Naive thymus-derived CD4-positive, alpha-beta T cell (primary cell): Measurements from ENCODE around the gene CCDC57. TPM values are rescaled to one million over a fixed set of nuclear protein-coding genes. Genes with fewer than 3 reads are reported as not detected.
A peak's percentile ranks its signal among the peaks of the same experiment; 100 is the strongest.

Experiments
- ATAC-seq: fragments of 150-1000 bp; cut with Tn5 transposase; 2 replicates; pipeline ENCODE4 v1.10.0; 2021; ENCODE audit warnings: mild to moderate bottlenecking, moderate library complexity
- CTCF ChIA-PET: fragments of 350-600 bp; sonication (Branson Sonifier 250); formaldehyde crosslinking; loops from one replicate; lab custom pipeline; 2021; ENCODE audit warnings: antibody characterized with exemption; lab: Charles Lee
- POLR2A ChIA-PET: fragments of 350-600 bp; sonication (Branson Sonifier 250); formaldehyde crosslinking; loops from one replicate; lab custom pipeline; 2021; ENCODE audit warnings: antibody characterized with exemption, inconsistent platforms; lab: Charles Lee
- DNase-seq, 9 donors: peaks; one replicate each; pipeline versions ENCODE4 v3.0.0 to v3.0.0-alpha.2; 2020 to 2022; ENCODE audit warnings: mixed read lengths in 1 of 9
- H3K27ac ChIP-seq: one replicate; pipeline ENCODE4 v1.7.0; 2013; ENCODE audit warnings: mild to moderate bottlenecking, low read depth, low read length, moderate library complexity
- H3K27me3 ChIP-seq, 2 donors: one replicate each; pipeline ENCODE4 v1.7.0; 2013; ENCODE audit warnings: low read length in 2 of 2, mild to moderate bottlenecking in 2 of 2, moderate library complexity in 2 of 2; ENCODE audit not compliant: control insufficient read depth in 2 of 2, insufficient read depth in 2 of 2
- H3K36me3 ChIP-seq, 3 experiments: 1 replicate in 2 of 3; 2 replicates in 1 of 3; pipeline ENCODE4 v1.7.0; 2013; ENCODE audit warnings: low read length in 3 of 3, mild to moderate bottlenecking in 3 of 3, moderate library complexity in 1 of 3; ENCODE audit not compliant: insufficient read depth in 3 of 3, control insufficient read depth in 2 of 3
- H3K4me1 ChIP-seq, 2 donors: one replicate each; pipeline ENCODE4 v1.7.0; 2013; ENCODE audit warnings: low read length in 2 of 2, mild to moderate bottlenecking in 2 of 2, moderate library complexity in 1 of 2; ENCODE audit not compliant: control insufficient read depth in 2 of 2, insufficient read depth in 2 of 2
- H3K4me3 ChIP-seq: 2 replicates; pipeline ENCODE4 v1.7.0; 2013; ENCODE audit warnings: mild to moderate bottlenecking, low read length
- H3K9me3 ChIP-seq, 3 experiments: 1 replicate in 2 of 3; 2 replicates in 1 of 3; pipeline ENCODE4 v1.7.0; 2013; ENCODE audit warnings: low read length in 3 of 3; ENCODE audit not compliant: control insufficient read depth in 2 of 3
- H3K27ac Mint-ChIP-seq, 9 donors: one replicate each; pipeline ENCODE4 v1.8.0; 2020 to 2022; ENCODE audit warnings: mixed read lengths in 9 of 9, mild to moderate bottlenecking in 8 of 9, moderate library complexity in 5 of 9, inconsistent platforms in 2 of 9
- H3K27me3 Mint-ChIP-seq, 5 donors: one replicate each; pipeline ENCODE4 v1.8.0; 2021 to 2022; ENCODE audit warnings: mixed read lengths in 5 of 5, mild to moderate bottlenecking in 1 of 5
- H3K36me3 Mint-ChIP-seq, 5 donors: one replicate each; pipeline ENCODE4 v1.8.0; 2020 to 2022; ENCODE audit warnings: mixed read lengths in 5 of 5, mild to moderate bottlenecking in 3 of 5, inconsistent platforms in 1 of 5
- H3K4me1 Mint-ChIP-seq, 7 donors: one replicate each; pipeline ENCODE4 v1.8.0; 2020 to 2022; ENCODE audit warnings: mixed read lengths in 7 of 7, mild to moderate bottlenecking in 3 of 7, inconsistent platforms in 1 of 7
- H3K4me3 Mint-ChIP-seq, 10 donors: one replicate each; pipeline ENCODE4 v1.8.0; 2020 to 2022; ENCODE audit warnings: mild to moderate bottlenecking in 10 of 10, mixed read lengths in 10 of 10, moderate library complexity in 6 of 10, inconsistent platforms in 2 of 10
- H3K9me3 Mint-ChIP-seq, 11 donors: one replicate each; pipeline ENCODE4 v1.8.0; 2020 to 2022; ENCODE audit warnings: mixed read lengths in 11 of 11, mild to moderate bottlenecking in 4 of 11, inconsistent platforms in 1 of 11, moderate library complexity in 1 of 11
- intact Hi-C, 2 donors: fragments of 100-400 bp; cut with micrococcal nuclease; formaldehyde crosslinking; loops; one replicate each; pipeline ENCODE4 v1.15.1; 2023
- polyA plus RNA-seq, 2 donors: library from polyadenylated mRNA; unstranded; fragments of 300-500 nt; fragmentation: Illumina TruSeq; gene quantifications; one replicate each; pipeline ENCODE4 v1.2.3, GENCODE V29; 2021
- total RNA-seq, 6 experiments: library from RNA in 5 of 6; stranded (reverse) in 5 of 6; gene quantifications; 1 replicate in 5 of 6; 2 replicates in 1 of 6; pipeline ENCODE4 v1.2.3 and lab custom pipeline; 2021 to 2026

The CCDC57 gene
- total and polyA plus RNA-seq, 7 experiments from 2014 or later: 32.1 to 127 (median 92.1) TPM

GRCh38 chr17:82242977-82243647 is 30.5 kb upstream of the CCDC57 start:
- no peak for ATAC-seq
- H3K9me3 Mint-ChIP-seq: peaks cover 0 to 2% (median 0%) of the 10 kb centered on the region in 11 donors
- intact Hi-C loops: no loop called here
- peak overlapping the region in 1 of 9 donors; percentile 58 for H3K27ac Mint-ChIP-seq
- Histone ChIP-seq H3K36me3 (peaks cover 29 to 65% (median 32%) of the 10 kb centered on the region in 3 experiments), H3K27me3 (no peaks in the 10 kb centered on the region), H3K4me3 (no peak overlapping the region), H3K9me3 (no peaks in the 10 kb centered on the region), H3K27ac (no peak overlapping the region), H3K4me1 (peaks cover 8 to 36% of the 10 kb centered on the region in 2 donors)
- no peaks in the 10 kb centered on the region for H3K27me3 Mint-ChIP-seq
- no peak overlapping the region for H3K4me3 Mint-ChIP-seq
- POLR2A ChIA-PET: interaction anchor here (0.5 to 1.9 kb wide), 4 partner anchors 8 to 55 kb away, joined by 4 to 5 read pairs (median 4); no protein-coding TSS in a partner anchor
- H3K36me3 Mint-ChIP-seq: peaks cover 12 to 23% (median 14%) of the 10 kb centered on the region in 5 donors
- CTCF ChIA-PET: interaction anchor here (1.9 kb wide), 1 partner anchor 37 kb away, joined by 5 read pairs; no protein-coding TSS in a partner anchor
- DNase-seq: no peak
- peaks cover 17 to 68% (median 46%) of the 10 kb centered on the region in 7 donors for H3K4me1 Mint-ChIP-seq

GRCh38 chr17:82242698-82242976 is 30.0 kb upstream of the CCDC57 start:
- H3K4me1 Mint-ChIP-seq: peaks cover 13 to 65% (median 47%) of the 10 kb centered on the region in 7 donors
- peaks cover 9 to 20% (median 11%) of the 10 kb centered on the region in 5 donors for H3K36me3 Mint-ChIP-seq
- POLR2A ChIA-PET: interaction anchor here (0.5 to 1.9 kb wide), 5 partner anchors 8 to 61 kb away, joined by 4 to 5 read pairs (median 4); no protein-coding TSS in a partner anchor
- no peak overlapping the region for H3K4me3 Mint-ChIP-seq
- H3K27me3 Mint-ChIP-seq: no peaks in the 10 kb centered on the region
- H3K27me3 ChIP-seq: no peaks in the 10 kb centered on the region
- no peak overlapping the region for H3K4me3 ChIP-seq
- H3K9me3 Mint-ChIP-seq: peaks cover 0 to 1% (median 0%) of the 10 kb centered on the region in 11 donors
- intact Hi-C loops: no loop called here
- DNase-seq (no peak), ATAC-seq (no peak)
- H3K27ac ChIP-seq: no peak overlapping the region
- peaks cover 25 to 60% (median 29%) of the 10 kb centered on the region in 3 experiments for H3K36me3 ChIP-seq
- H3K4me1 ChIP-seq: peaks cover 10 to 40% of the 10 kb centered on the region in 2 donors
- H3K9me3 ChIP-seq: no peaks in the 10 kb centered on the region
- CTCF ChIA-PET: interaction anchor here (1.9 kb wide), 1 partner anchor 37 kb away, joined by 5 read pairs; no protein-coding TSS in a partner anchor
- H3K27ac Mint-ChIP-seq: peak overlapping the region in 5 of 9 donors; percentile 0 to 75 (median 40)

- no peaks in the 10 kb centered on the region for H3K27me3 Mint-ChIP-seq
- Histone ChIP-seq H3K36me3 (peaks cover 20 to 55% (median 25%) of the 10 kb centered on the region in 3 experiments), H3K27ac (peak overlapping the region; percentile 7), H3K9me3 (no peaks in the 10 kb centered on the region), H3K27me3 (no peaks in the 10 kb centered on the region), H3K4me1 (peaks cover 7 to 35% of the 10 kb centered on the region in 2 donors), H3K4me3 (no peak overlapping the region)
- H3K27ac Mint-ChIP-seq: peak overlapping the region; percentile 31 to 75 (median 63)
- CTCF ChIA-PET: interaction anchor here (1.9 kb wide), 1 partner anchor 36 kb away, joined by 5 read pairs; no protein-coding TSS in a partner anchor
- intact Hi-C loops: no loop called here
- ATAC-seq (peak; percentile 0), DNase-seq (no peak)
- POLR2A ChIA-PET: interaction anchor here (0.5 to 1.9 kb wide), 7 partner anchors 9 to 74 kb away, joined by 3 to 5 read pairs (median 4); no protein-coding TSS in a partner anchor
- H3K9me3 Mint-ChIP-seq: peaks cover 0 to 1% (median 0%) of the 10 kb centered on the region in 11 donors
- peaks cover 9 to 20% (median 11%) of the 10 kb centered on the region in 5 donors for H3K36me3 Mint-ChIP-seq
- peak overlapping the region in 2 of 10 donors; percentile 21 to 81 for H3K4me3 Mint-ChIP-seq
- H3K4me1 Mint-ChIP-seq: peaks cover 13 to 62% (median 47%) of the 10 kb centered on the region in 7 donors
These were observed 29.5 kb upstream of the CCDC57 start for GRCh38 chr17:82241926-82242697.

- Histone ChIP-seq H3K4me3 (no peak overlapping the region), H3K27me3 (no peaks in the 10 kb centered on the region), H3K9me3 (no peaks in the 10 kb centered on the region), H3K4me1 (peaks cover 7 to 38% of the 10 kb centered on the region in 2 donors), H3K27ac (peak overlapping the region; percentile 30), H3K36me3 (peaks cover 15 to 51% (median 21%) of the 10 kb centered on the region in 3 experiments)
- Mint-ChIP-seq H3K27me3 (no peaks in the 10 kb centered on the region), H3K9me3 (peaks cover 0 to 1% (median 0%) of the 10 kb centered on the region in 11 donors), H3K4me3 (peak overlapping the region in 3 of 10 donors; percentile 21 to 81 (median 41)), H3K36me3 (peaks cover 9 to 19% (median 11%) of the 10 kb centered on the region in 5 donors), H3K27ac (peak overlapping the region; percentile 12 to 85 (median 75)), H3K4me1 (peaks cover 13 to 55% (median 47%) of the 10 kb centered on the region in 7 donors)
- DNase-seq (peak in 1 of 9 donors; percentile 30), ATAC-seq (peak; percentile 61)
- POLR2A ChIA-PET: interaction anchor here (0.6 to 2.6 kb wide), 6 partner anchors 9 to 76 kb away, joined by 3 to 11 read pairs (median 4); partner anchors contain the start of genes CD7 and SLC16A3
- CTCF ChIA-PET: interaction anchor here (1.9 kb wide), 1 partner anchor 35 kb away, joined by 5 read pairs; no protein-coding TSS in a partner anchor
- intact Hi-C loops: no loop called here
These were observed 28.7 kb upstream of the CCDC57 start for GRCh38 chr17:82241183-82241925.

- Histone ChIP-seq H3K4me3 (no peak overlapping the region), H3K27me3 (no peaks in the 10 kb centered on the region), H3K4me1 (peaks cover 7 to 43% of the 10 kb centered on the region in 2 donors), H3K36me3 (peaks cover 14 to 44% (median 15%) of the 10 kb centered on the region in 3 experiments), H3K27ac (peak overlapping the region; percentile 30), H3K9me3 (no peaks in the 10 kb centered on the region)
- Mint-ChIP-seq H3K27me3 (no peaks in the 10 kb centered on the region), H3K4me3 (peak overlapping the region in 4 of 10 donors; percentile 13 to 81 (median 42)), H3K27ac (peak overlapping the region; percentile 65 to 87 (median 75)), H3K4me1 (peaks cover 13 to 57% (median 48%) of the 10 kb centered on the region in 7 donors), H3K36me3 (peaks cover 9 to 17% (median 11%) of the 10 kb centered on the region in 5 donors), H3K9me3 (peaks cover 0 to 1% (median 0%) of the 10 kb centered on the region in 11 donors)
- ATAC-seq (no peak), DNase-seq (no peak)
- ChIA-PET POLR2A (interaction anchor here (0.5 to 2.6 kb wide), 10 partner anchors 9 to 77 kb away, joined by 3 to 11 read pairs (median 3); partner anchors contain the start of genes CD7 and SLC16A3), CTCF (interaction anchor here (0.5 to 0.7 kb wide), 2 partner anchors 35 to 86 kb away, joined by 3 to 4 read pairs; no protein-coding TSS in a partner anchor)
- intact Hi-C loops: no loop called here
These were observed 28.0 kb upstream of the CCDC57 start for GRCh38 chr17:82240506-82241182.
